KMS-11 (cell line): Measurements from ENCODE around the gene ACSL1.

Experiments
- H2AFZ ChIP-seq: fragments of 200-600 bp; sonication (generic); 2 replicates; pipeline ENCODE4 v1.6.1; 2016; ENCODE audit warnings: antibody characterized with exemption, mixed run types, low read depth
- H3K27ac ChIP-seq: fragments of 200-600 bp; sonication (generic); 2 replicates; pipeline ENCODE4 v1.6.1; 2016; ENCODE audit warnings: mild to moderate bottlenecking, mixed run types
- H3K27me3 ChIP-seq: fragments of 200-600 bp; sonication (generic); 2 replicates; pipeline ENCODE4 v1.6.1; 2017; ENCODE audit warnings: mild to moderate bottlenecking, low read depth, mixed run types, moderate library complexity; ENCODE audit not compliant: insufficient read depth
- H3K36me3 ChIP-seq: fragments of 200-600 bp; sonication (generic); 2 replicates; pipeline ENCODE4 v1.6.1; 2017; ENCODE audit warnings: mild to moderate bottlenecking, mixed run types; ENCODE audit not compliant: insufficient read depth
- H3K4me1 ChIP-seq: fragments of 200-600 bp; sonication (generic); 2 replicates; pipeline ENCODE4 v1.6.1; 2016; ENCODE audit warnings: mild to moderate bottlenecking, low read depth, mixed run types; ENCODE audit not compliant: poor library complexity, severe bottlenecking
- H3K4me2 ChIP-seq: fragments of 200-600 bp; sonication (generic); 2 replicates; pipeline ENCODE4 v1.7.0; 2016; ENCODE audit warnings: mild to moderate bottlenecking, mixed run types
- H3K4me3 ChIP-seq: fragments of 200-600 bp; sonication (generic); IDR thresholded peaks from 2 replicates; pipeline ENCODE4 v1.6.1; 2017; ENCODE audit warnings: low read depth, low read length, mixed read lengths; ENCODE audit not compliant: insufficient read depth
- H3K79me2 ChIP-seq: fragments of 200-600 bp; sonication (generic); 2 replicates; pipeline ENCODE4 v1.6.1; 2016; ENCODE audit warnings: low read depth, mixed run types; ENCODE audit not compliant: insufficient read depth
- H3K9ac ChIP-seq: fragments of 200-600 bp; sonication (generic); 2 replicates; pipeline ENCODE4 v1.6.1; 2016; ENCODE audit warnings: mild to moderate bottlenecking, mixed run types
- H4K20me1 ChIP-seq: fragments of 200-600 bp; sonication (generic); 2 replicates; pipeline ENCODE4 v1.6.1; 2016; ENCODE audit warnings: mild to moderate bottlenecking, mixed run types; ENCODE audit not compliant: insufficient read depth
- TF ChIP-seq, protein P1 (sequence below): fragments of 200-600 bp; sonication (generic); conservative IDR thresholded peaks from 2 replicates; pipeline ENCODE4 v1.6.1; 2017; ENCODE audit warnings: low read depth, mild to moderate bottlenecking, antibody characterized with exemption, low read length, moderate library complexity, mixed read lengths

Gene ACSL1

DNA sequence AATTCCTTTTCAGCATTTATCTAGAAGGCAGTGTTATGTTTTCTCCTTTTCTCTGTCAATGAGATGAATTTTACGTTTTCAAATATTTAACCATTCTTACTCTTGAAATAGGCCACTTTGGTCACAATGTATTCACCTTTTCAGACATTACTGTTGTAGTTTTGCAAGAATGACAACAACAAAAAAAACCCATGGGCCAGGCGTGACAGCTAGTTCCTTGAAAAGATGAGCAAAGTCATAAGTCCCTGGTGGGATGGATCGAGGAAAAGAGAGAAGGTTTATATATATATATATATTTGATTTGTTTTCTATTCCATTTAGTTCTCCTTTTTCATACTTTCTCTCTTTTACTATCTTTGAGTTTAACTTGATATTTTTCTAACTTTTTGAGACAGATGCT, 38.1 kb upstream of the ACSL1 start:
- Histone ChIP-seq H3K79me2 (no peaks in the 10 kb centered on the region), H3K4me1 (peaks cover 36% of the 10 kb centered on the region), H3K36me3 (no peaks in the 10 kb centered on the region), H3K4me2 (no peak overlapping the region), H3K27me3 (no peaks in the 10 kb centered on the region), H3K4me3 (no peak overlapping the region), H4K20me1 (no peaks in the 10 kb centered on the region), H3K9ac (no peak overlapping the region), H2AFZ (no peak overlapping the region), H3K27ac (no peak overlapping the region)
- TF ChIP-seq, protein P1, sequence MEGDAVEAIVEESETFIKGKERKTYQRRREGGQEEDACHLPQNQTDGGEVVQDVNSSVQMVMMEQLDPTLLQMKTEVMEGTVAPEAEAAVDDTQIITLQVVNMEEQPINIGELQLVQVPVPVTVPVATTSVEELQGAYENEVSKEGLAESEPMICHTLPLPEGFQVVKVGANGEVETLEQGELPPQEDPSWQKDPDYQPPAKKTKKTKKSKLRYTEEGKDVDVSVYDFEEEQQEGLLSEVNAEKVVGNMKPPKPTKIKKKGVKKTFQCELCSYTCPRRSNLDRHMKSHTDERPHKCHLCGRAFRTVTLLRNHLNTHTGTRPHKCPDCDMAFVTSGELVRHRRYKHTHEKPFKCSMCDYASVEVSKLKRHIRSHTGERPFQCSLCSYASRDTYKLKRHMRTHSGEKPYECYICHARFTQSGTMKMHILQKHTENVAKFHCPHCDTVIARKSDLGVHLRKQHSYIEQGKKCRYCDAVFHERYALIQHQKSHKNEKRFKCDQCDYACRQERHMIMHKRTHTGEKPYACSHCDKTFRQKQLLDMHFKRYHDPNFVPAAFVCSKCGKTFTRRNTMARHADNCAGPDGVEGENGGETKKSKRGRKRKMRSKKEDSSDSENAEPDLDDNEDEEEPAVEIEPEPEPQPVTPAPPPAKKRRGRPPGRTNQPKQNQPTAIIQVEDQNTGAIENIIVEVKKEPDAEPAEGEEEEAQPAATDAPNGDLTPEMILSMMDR, result no peak

DNA sequence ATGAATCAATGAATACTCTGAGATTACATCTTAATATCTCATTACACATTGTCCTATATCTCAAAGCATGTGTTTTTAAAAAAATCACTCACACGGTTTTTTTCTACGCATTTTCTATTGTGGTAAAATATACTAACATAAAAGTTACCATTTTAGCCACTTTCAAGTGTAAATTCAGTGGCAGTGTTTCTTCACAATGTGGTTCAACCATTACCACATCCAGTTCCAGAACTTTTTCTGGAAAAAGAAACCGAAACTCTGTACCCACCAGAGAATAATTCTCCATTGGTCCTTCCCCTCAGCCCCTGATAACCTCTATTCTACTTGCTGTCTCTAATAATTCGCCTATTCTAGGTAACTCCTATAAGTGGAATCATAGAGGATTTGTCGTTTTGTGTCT, 35.3 kb upstream of the ACSL1 start:
- Histone ChIP-seq H3K4me2 (peak overlapping the region; percentile 58), H2AFZ (no peak overlapping the region), H3K4me3 (no peak overlapping the region), H3K27ac (no peak overlapping the region), H4K20me1 (no peaks in the 10 kb centered on the region), H3K27me3 (no peaks in the 10 kb centered on the region), H3K36me3 (no peaks in the 10 kb centered on the region), H3K4me1 (peaks cover 40% of the 10 kb centered on the region), H3K79me2 (no peaks in the 10 kb centered on the region), H3K9ac (no peak overlapping the region; the same call in 1 of the 2 replicates)
- TF ChIP-seq, protein P1, result no peak

DNA sequence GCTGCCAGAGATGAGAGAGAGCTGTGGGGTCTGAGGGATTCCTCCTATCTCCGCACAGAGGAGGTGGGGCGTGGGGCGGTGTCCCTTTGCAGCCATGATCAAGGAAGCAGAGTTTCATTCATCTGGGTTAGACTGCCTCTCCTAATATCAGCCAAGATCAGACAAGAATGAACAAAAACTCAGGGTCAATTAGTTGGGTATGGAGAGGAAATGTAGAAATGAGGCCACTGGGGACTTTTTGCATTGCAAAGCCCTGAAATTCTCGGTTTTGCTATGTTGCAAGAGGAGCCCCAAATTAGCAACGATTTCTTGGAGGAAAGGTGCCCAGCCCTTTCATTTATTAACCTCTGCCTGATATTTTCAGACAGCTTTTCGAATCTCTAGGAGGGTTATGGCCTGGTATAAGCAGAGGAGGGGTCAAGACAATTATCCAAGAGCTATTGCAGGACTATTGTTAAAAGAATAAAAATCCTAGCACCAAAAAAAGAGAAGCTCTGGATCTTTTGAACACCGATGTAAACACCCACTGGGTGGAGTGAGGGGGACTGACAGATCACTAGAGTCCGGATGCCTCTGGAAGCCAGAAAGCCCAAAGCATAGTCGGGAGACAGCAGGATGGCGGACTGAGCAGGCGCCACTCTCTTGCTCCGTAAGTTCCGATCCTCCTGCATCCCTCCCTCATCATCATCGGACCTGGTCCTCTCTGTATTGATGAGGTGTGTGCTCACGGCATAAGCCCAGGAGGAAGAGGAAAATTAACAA, 34.4 kb upstream of the ACSL1 start:
- H2AFZ ChIP-seq, result peak overlapping the region; percentile 66
- H3K4me2 ChIP-seq, result peak overlapping the region; percentile 58
- no peaks in the 10 kb centered on the region for H4K20me1 ChIP-seq
- TF ChIP-seq, protein P1, result no peak
- peak overlapping the region; percentile 13; the same call in 1 of the 2 replicates for H3K9ac ChIP-seq
- no peaks in the 10 kb centered on the region for H3K36me3 ChIP-seq
- H3K4me3 ChIP-seq, result no peak overlapping the region
- peak overlapping the region; percentile 51 for H3K27ac ChIP-seq
- no peaks in the 10 kb centered on the region for H3K27me3 ChIP-seq
- H3K4me1 ChIP-seq, result peaks cover 40% of the 10 kb centered on the region
- no peaks in the 10 kb centered on the region for H3K79me2 ChIP-seq

DNA sequence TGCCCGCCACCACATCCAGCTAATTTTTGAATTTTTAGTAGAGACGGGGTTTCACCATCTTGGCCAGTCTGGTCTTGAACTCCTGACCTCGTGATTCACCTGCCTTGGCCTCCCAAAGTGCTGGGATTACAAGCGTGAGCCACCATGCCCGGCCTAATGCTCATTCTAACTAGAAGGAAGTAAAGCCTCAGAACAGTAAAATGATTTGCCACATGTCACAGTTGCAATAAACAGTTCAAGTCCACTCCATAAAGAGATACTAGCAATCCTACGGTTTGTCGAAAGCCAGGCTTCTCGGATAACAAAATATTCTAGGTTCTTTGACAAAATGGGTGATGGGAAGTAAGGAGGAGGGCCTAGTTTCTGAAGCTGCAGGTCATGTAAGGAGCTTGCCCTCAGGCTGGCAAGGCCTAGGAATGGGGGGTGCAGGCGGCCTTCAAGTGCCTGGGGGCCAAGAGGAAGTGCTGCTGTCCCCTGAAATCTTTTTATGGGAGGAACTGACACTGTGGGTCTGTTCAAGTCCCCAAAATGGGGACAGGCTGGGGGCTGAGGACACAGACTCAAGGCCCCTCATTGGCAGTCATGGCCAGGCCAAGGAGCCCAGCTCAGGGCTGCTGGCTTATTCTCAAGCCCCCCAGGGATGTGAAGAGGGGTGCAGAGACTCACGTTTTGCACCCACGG, 31.8 kb upstream of the ACSL1 start:
- TF ChIP-seq, protein P1, result no peak
- H3K9ac ChIP-seq, result no peak overlapping the region
- no peaks in the 10 kb centered on the region for H3K27me3 ChIP-seq
- H3K36me3 ChIP-seq, result no peaks in the 10 kb centered on the region
- no peaks in the 10 kb centered on the region for H4K20me1 ChIP-seq
- no peak overlapping the region for H2AFZ ChIP-seq
- H3K27ac ChIP-seq, result no peak overlapping the region
- H3K4me2 ChIP-seq, result no peak overlapping the region
- H3K4me1 ChIP-seq, result peaks cover 40% of the 10 kb centered on the region
- H3K4me3 ChIP-seq, result no peak overlapping the region
- no peaks in the 10 kb centered on the region for H3K79me2 ChIP-seq
